Posterior vena cava (tissue), 2 donors: ENCODE measurements around the gene NBAS. TPM values are rescaled to one million over a fixed set of nuclear protein-coding genes. Genes with fewer than 3 reads are reported as not detected.
"Not testable (repeated sequence)": the region's sequence is repeated elsewhere in the genome, so short reads cannot be mapped to it uniquely, and the experiment has no call there.

ENCODE experiments used
- DNase-seq: peaks from one replicate; pipeline ENCODE4 v3.0.0-alpha.2; 2020; ENCODE audit warnings: low spot score
- intact Hi-C, 2 donors: fragments of 100-400 bp; cut with DNase I; formaldehyde crosslinking; loops; one replicate each; pipeline versions ENCODE4 v1.14.1 to v1.14.2; 2022 to 2023
- total RNA-seq, 2 donors: library from RNA; stranded (reverse); fragmentation: NEBNext Ultra II Directional; extraction: Animal tissue kit (Norgen Biotek cat#: 25700); gene quantifications; one replicate each; pipeline ENCODE4 v1.2.1, GENCODE V29; 2021
- donor health status: DM: yes; HTN: yes; CAD: no.
- donor health status: DM: yes; HTN: yes; CAD: no.

The NBAS gene
- total RNA-seq, 2 donors from 2014 or later = 38.0 to 38.1 TPM

DNA sequence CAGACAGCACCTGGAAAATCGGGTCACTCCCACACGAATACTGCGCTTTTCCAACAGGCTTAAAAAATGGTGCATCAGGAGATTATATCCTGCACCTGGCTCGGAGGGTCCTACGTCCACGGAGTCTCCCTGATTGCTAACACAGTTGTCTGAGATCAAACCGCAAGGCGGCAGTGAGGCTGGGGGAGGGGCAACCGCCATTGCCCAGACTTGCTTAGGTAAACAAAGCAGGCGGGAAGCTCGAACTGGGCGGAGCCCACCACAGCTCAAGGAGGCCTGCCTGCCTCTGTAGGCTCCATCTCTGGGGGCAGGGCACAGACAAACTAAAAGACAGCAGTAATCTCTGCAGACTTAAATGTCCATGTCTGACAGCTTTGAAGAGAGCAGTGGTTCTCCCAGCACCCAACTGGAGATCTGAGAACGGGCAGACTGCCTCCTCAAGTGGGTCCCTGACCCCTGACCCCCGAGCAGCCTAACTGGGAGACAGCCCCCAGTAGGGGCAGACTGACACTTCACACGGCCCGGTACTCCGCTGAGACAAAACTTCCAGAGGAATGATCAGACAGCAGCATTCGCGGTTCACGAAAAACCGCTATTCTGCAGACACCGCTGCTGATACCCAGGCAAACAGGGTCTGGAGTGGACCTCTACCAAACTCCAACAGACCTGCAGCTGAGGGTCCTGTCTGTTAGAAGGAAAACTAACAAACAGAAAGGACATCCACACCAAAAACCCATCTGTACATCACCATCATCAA lies 121.2 kb downstream of the NBAS start:
- DNase-seq, intact Hi-C loops: not testable (repeated sequence)

DNA sequence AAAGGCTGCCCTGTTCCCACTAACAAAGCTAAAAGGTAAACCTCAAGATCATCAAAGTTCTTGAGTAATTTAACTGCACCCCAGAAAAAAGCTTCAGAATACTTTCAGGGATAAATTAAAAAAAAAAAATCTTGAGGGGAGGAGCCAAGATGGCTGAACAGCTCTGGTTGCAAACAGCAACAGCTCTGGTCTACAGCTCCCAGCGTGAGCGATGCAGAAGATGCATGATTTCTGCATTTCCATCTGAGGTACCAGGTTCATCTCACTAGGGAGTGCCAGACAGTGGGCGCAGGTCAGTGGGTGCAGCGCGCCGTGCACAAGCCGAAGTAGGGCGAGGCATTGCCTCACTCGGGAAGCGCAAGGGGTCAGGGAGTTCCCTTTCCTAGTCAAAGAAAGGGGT lies 121.8 kb downstream of the NBAS start:
- DNase-seq, intact Hi-C loops: not testable (repeated sequence)

DNA sequence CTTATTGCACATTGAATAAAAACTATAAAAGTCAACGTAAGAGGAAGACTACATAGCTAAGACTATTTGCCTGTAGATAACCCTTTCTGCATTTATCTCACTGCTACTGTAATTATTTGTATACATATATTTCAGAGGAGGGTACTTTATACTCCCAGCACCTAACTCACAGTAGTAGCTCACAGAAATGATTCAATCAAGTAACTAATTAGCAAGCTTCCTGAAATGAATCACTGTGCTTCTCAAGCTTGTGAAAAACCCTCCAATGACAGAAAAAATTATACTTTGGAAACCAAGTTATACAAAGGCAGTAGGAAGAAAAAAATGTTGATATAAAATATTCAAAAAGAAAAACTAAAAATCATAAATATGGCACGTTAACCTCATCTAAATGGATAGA lies 124.9 kb downstream of the NBAS start:
- DNase-seq = no peak
- intact Hi-C loops = no loop called here

DNA sequence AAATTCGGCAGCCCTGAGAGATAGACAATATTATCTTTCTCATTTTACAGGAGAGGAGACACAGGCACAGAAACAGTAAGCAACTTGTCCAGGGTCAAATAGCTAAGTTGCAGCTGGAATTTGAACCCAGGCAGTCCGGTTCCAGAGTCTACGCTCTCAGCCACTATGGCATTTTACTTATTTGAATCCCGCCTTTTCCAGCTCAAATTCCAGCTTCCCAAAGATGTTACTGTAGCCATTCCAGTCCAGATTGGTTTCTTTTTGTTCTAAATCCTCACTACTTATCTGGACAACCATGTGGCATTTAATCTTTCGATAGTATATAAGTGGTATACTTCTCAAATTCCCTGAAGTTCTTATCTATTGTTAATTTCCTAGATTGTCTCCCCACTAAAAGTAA lies 125.7 kb downstream of the NBAS start:
- intact Hi-C loops = no loop called here
- DNase-seq = no peak

DNA sequence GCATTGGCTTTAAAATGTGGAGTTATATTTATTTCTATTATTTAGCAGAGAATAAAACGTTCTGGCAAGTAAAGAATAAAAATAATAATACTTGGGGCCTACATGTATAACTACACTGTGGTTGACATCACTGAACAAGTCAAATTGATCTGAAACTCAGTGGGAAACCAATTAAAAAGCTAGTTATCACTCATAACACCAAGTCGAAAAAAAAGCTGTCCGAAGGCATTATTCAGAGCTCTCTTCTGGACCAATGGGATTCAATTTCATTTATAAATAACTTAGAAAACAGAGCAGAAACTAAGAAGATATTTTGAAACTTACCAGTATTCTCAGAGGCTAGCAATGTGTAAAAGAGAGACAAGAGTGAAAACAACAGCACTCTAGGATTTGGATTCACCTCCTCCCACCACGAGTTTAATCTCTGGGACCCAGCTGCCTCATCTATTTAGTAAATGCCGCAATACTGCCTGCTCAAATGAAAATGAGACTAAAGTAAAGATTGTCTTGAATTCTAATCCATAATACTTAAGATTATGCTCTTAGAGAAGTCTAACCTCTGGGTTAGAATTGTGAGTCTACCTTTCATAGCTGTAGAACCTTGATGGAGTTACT lies 128.4 kb downstream of the NBAS start:
- DNase-seq = no peak
- intact Hi-C loops = no loop called here

DNA sequence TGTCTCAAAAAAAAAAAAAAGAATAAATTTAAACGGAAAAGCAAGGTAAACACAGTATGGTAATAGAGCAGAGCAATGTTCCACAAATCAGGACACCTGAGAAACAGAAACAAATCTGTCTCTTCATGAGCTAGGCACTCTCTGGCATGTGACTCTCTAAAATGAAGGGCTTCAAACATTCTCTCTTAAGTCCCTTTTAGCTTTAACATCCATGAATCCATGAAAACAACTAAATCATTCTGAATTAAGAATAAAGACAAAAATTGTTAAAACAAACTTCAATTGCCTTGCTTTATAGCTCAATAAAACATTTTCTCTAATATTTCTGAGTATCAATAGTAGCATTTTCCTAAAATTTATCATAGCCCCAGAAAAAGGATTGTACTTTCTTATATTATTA lies 132.1 kb downstream of the NBAS start:
- DNase-seq = no peak
- intact Hi-C loops = no loop called here

DNA sequence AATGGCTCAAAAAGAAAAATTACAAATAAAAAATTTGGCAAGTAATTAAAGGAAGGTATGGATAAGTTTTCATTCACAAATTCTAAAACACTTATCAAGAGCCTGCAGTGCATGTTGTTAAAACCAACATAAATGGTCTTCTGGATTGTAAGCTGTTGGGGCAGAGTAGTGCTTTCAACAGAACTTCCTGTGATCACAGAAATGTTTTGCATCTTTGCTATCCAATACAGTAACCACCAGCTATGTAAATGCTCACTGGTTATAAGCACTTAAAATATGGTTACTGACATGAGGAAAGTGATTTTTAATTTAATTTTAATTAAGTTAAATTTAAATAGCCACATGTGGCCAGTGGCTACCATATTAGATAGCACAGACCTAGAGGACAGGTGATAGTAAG lies 133.1 kb downstream of the NBAS start:
- intact Hi-C loops = no loop called here
- DNase-seq = no peak

DNA sequence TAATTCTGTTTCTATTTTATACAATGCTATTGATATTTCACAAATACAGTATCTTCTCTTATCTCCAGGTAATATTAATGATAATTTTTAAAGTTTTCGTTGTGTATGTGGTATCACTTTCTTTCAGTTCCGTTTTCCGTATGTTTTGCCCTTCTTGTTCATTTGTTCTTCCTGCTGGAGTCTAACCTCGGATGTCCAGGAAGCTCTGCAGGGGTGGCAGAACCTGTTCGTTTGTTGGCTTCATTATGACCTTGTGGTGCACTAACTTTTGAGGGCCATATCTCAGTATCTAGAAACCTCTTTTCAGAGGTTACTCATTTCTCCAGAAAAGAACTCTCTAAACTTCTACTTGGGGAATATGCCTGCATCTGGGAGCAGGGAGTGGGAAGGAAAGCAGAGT lies 134.5 kb downstream of the NBAS start:
- intact Hi-C loops = no loop called here
- DNase-seq = no peak

DNA sequence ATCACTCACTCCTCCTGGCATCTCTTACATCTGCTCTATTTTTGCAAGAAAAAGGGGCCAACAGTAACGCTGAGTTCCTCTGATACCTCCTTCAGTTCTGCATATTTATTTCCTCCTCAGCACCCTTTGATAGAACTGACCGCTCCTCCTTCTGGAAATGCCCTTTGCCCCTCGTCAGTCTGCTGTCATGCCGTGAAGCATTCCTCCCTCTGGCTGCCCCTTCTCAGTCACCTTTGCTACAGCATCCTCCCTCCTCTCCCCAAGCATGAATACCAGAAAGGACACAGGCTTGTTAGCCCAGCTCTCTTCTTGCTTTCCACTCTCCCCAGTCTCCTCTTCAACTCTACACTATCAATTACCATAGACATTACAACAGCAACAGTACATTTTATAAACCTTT lies 135.4 kb downstream of the NBAS start:
- intact Hi-C loops = no loop called here

DNA sequence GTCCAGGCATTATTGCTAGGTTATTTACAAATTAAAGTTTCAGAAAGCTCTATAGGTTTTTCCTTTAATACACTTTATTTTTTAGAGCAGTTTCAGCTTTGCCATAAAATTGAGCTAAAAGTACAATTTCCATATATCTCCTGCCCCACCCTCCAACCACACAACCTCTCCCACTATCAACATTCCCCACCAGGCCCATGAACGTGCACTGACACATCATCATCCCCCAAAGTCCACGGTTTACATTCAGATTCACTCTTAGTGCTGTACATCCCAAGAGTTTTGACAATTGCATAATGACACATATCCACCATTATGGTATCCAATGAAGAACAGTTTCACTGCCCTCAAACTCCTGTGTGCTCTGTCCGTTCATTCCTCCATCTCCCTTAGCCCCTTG lies 139.4 kb downstream of the NBAS start:
- intact Hi-C loops = no loop called here
- DNase-seq = no peak

More for the DNA sequence above, 135.4 kb downstream of the NBAS start:
- no peak for DNase-seq

DNA sequence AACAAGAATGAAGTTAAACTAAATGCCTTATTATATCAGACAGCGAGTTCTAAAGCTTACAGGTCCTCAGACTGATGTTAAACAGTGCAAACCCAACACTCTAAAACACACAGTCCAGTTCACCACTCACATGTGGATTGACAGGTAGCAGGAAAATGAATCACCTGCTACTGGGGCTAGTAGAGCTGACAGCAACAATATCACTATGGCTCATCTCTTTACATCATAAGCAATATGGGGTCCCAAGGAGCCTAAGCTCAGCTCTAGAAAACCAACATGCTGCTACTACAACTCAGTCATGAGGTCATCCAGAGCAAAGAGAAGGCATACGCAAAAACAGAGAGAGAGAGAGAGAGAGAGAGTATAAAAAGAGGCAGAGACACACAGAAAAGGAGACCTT lies 145.4 kb downstream of the NBAS start:
- no peak for DNase-seq
- intact Hi-C loops = no loop called here

DNA sequence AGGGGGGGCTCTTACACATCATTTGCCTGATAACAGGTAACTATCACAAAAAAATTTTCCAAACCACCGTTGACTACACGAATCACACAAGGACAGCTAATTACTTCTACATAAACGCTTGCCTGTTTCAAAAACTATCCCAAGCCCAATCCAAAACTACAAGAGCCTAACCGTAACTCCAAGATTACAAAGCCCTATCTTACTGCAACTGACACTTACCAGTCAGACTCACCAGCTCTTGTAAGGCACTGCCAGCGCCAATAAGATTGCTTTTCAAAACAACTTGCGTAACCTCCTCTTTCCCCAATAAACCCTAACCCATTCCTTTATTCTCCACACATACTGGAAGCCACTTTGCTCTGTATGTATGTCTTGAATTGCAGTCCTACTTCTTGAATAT lies 148.4 kb downstream of the NBAS start:
- DNase-seq = no peak
- intact Hi-C loops = no loop called here

DNA sequence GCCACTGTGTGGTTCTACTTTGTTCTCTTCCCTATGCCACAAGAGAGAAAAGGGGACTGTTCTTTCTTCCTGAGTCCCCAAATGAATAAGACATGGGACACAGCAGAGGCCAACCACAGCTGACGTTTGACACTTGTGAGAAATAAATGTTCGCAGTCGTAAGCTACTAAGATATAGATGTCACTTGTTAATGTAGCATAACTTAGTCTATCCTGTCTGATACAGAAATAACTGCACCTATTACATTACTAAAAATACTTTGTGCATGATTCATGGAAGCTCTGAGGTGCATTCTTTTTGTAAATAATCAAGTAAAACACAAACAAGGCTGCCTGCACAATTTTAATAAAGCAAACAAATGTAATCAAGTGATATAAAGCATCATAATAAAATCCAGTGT lies 148.8 kb downstream of the NBAS start:
- no peak for DNase-seq
- intact Hi-C loops = no loop called here

DNA sequence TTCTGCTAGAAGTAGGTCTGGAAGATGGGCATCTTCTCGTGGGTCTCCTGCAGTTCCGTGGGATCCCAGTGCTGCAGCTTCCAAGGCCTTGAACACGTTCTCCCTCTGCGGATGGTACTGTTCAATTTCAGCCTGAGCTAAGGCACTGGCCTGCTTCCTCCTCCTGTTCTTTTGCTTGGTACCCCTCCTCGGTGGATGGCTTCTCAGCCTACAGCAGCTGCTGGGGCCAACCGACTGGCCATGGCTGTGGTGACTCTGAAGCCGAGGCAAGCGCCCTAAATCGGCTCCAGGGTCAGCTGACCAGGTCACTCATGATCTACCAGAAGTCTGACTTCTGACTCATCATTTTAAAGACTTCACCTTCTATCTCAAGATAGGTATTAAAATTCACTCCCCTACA lies 150.2 kb downstream of the NBAS start:
- intact Hi-C loops = no loop called here
- DNase-seq = no peak

DNA sequence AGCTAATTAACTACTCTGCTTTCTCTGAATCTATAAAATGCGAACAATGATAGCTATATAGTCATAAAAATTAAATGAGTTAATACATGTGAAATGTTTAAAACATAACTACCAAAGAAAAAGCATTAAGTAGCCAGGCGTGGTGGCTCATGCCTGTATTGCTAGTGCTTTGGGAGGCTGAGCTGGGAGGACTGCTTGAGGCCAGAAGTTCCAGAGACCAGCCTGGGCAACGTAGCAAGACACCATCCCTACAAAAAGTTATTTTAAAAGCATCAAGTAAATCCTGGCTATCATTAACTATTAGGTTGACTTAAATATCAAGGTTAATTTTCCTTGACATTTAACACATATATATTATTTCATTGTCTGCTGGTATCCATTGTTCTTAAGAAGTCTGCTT lies 152.4 kb downstream of the NBAS start:
- intact Hi-C loops = no loop called here
- DNase-seq = no peak

DNA sequence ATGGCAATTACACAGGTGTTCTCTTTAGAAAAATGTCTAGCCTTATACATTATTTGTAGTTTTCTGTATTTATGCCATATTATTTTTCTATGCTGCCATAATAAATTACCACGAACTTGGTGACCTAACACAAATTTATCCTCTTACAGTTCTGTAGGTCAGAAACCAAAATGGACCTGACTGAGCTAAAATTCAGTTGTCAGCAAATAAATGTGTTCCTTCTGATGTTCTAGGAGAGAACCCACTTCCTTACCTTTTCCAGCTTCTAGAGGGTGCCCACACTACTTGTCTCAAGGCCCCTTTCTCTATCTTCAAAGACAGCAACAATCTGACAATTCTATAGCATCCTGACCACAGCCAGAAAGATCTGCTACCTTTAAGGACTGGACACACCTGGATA lies 153.5 kb downstream of the NBAS start:
- no peak for DNase-seq
- intact Hi-C loops = no loop called here

DNA sequence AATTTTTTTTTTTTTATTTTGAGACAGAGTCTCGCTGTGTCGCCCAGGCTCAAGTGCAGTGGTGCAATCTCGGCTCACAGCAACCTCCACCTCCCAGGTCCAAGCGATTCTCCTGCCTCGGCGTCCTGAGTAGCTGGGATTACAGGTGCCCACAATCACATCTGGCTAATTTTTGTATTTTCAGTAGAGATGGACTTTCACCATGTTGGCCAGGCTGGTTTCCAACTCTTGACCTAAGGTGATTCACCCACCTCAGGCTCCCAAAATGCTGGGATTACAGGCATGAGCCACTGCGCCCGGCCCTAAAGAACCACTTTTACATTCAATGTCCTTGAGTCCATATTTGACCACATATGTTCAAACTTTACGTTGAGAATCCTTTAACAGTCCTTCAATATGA lies 156.6 kb downstream of the NBAS start:
- DNase-seq, intact Hi-C loops: not testable (repeated sequence)

DNA sequence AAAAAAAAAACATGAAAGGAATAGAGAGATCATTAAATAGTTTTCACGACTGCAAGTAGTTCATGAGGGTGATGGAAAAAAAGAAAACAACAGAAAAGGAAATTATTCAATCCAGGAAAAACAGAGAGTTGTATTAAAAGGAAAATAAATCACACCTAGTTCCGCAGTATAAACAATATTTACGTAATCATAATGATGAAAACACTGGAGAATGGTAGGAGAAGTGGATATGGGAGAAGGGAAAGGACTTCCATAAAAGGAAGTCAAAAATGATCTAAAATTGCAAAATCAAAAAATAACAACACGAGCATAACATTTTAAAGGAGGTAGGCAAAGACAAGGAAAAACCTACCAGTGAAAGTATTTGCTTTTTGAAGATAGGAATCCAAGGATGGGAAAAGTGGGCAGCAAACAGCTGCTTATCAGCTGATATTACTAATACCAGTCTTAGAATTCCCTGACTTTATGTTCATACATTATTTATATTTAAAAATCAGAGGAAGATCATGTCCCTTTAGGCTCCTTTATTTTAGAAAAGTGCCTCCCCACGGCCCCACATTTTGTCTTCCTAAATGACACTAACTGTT lies 160.8 kb downstream of the NBAS start:
- DNase-seq = no peak
- intact Hi-C loops = no loop called here

DNA sequence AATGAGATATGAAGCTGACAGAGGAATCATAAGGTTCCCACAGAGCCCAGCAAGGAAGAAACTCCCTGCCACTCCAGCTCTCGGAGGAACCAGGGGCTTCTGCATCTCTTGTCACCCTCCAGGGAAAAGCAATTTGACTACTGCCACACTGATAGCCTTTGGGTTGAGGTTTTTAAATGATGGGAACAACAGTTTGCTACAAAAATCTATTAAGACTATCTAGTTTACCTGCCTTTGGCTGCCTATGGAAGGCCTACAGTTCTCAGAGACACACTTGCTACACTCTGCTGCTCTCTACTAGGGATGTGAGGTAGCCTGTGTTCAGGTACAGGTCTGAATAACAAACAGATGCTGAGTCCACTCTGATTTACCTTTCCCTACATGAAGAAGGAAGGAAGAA lies 161.9 kb downstream of the NBAS start:
- DNase-seq = no peak
- intact Hi-C loops = loop anchor here in 1 of 2 donors (5.0 kb wide), 1 partner anchor 1462 kb away; no protein-coding TSS in a partner anchor

DNA sequence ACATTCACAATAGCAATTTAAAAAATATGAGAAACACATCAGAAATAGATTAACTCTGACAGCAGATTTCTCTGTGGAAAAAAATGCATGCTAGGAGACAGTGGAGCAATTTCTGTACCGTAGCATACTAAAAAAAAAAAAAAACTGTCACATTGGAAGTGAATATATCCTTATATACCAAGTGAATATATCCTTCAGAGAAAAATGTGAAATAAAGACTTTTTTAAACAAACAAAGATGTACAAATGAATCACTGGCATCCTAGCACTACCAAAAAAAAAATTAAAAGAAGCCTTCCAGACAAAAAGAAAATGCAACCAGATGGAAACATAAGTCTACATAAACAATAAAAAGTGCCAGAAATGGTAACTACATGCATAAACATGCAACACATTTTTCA lies 169.4 kb downstream of the NBAS start:
- no peak for DNase-seq
- intact Hi-C loops = no loop called here

DNA sequence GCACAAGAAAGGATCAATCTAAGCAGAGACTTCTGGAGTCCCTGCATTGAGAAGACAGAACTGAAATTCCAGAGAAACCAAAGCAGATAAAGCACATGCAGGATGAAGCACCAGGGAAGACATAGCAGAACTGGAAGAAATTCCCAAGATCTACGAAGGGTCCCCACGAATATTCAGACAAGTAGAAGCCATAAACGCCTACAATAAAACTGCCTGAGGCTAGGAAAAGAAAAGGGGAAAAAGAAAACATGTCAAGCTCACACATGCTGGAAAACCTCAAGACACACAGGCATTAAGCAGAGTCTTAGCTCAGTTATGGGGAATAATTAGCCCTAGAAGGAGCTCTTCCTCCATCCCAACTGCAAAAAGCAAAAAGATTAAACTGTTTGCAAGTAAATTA lies 171.2 kb downstream of the NBAS start:
- no peak for DNase-seq
- intact Hi-C loops = no loop called here
